ENCODE results near the gene GUCY1A1.

GUCY1A1 gene

GRCh38 chr4:155751569-155751968 lies 84.9 kb downstream of the GUCY1A1 start:
- no peaks in the 10 kb centered on the region for H3K4me1 ChIP-seq (ENCODE audit: control insufficient read depth, insufficient read depth, low read length)
- no peak overlapping the region for H3K4me3 ChIP-seq (ENCODE audit: low read length)
- no peaks in the 10 kb centered on the region for H3K9me3 ChIP-seq (replicated peaks; ENCODE audit: low read length)
- H3K27me3 ChIP-seq (ENCODE audit: control insufficient read depth, insufficient read depth, low read length), result no peaks in the 10 kb centered on the region
- no peak overlapping the region for H3K4me2 ChIP-seq (ENCODE audit: low read length)
- H3K36me3 ChIP-seq (ENCODE audit: insufficient read depth, low read length), result no peaks in the 10 kb centered on the region
- H3K9ac ChIP-seq (ENCODE audit: low read depth, low read length), result no peak overlapping the region

GRCh38 chr4:155757745-155758265 lies 91.2 kb downstream of the GUCY1A1 start:
- Histone ChIP-seq H3K4me3 (ENCODE audit: low read length) (no peak overlapping the region), H3K36me3 (ENCODE audit: insufficient read depth, low read length) (no peaks in the 10 kb centered on the region), H3K4me2 (ENCODE audit: low read length) (no peak overlapping the region), H3K4me1 (ENCODE audit: control insufficient read depth, insufficient read depth, low read length) (peaks cover 9% of the 10 kb centered on the region), H3K27me3 (ENCODE audit: control insufficient read depth, insufficient read depth, low read length) (no peaks in the 10 kb centered on the region), H3K9ac (ENCODE audit: low read depth, low read length) (no peak overlapping the region), H3K9me3 (replicated peaks; ENCODE audit: low read length) (no peaks in the 10 kb centered on the region)

- H3K4me3 ChIP-seq (ENCODE audit: low read length), result peak within 1 kb of the TSS; percentile 89
- no peaks in the 10 kb centered on the region for H3K36me3 ChIP-seq (ENCODE audit: insufficient read depth, low read length)
- H3K4me2 ChIP-seq (ENCODE audit: low read length), result peak within 1 kb of the TSS; percentile 99
- no peaks in the 10 kb centered on the region for H3K9me3 ChIP-seq (replicated peaks; ENCODE audit: low read length)
- peaks cover 9% of the 10 kb centered on the region for H3K4me1 ChIP-seq (ENCODE audit: control insufficient read depth, insufficient read depth, low read length)
- no peaks in the 10 kb centered on the region for H3K27me3 ChIP-seq (ENCODE audit: control insufficient read depth, insufficient read depth, low read length)
- peak within 1 kb of the TSS; percentile 74 for H3K9ac ChIP-seq (ENCODE audit: low read depth, low read length)
These were observed 92.1 kb downstream of the GUCY1A1 start, which contains the start of gene GUCY1B1 for GRCh38 chr4:155758481-155759371. Gene GUCY1B1, plus strand, starts transcription at chr4:155759021. Its CDS starts 120 bp downstream, at chr4:155759141.

- Histone ChIP-seq H3K4me3 (ENCODE audit: low read length) (peak overlapping the region; percentile 89), H3K9me3 (replicated peaks; ENCODE audit: low read length) (no peaks in the 10 kb centered on the region), H3K27me3 (ENCODE audit: control insufficient read depth, insufficient read depth, low read length) (no peaks in the 10 kb centered on the region), H3K4me1 (ENCODE audit: control insufficient read depth, insufficient read depth, low read length) (peaks cover 9% of the 10 kb centered on the region), H3K4me2 (ENCODE audit: low read length) (peak overlapping the region; percentile 99), H3K9ac (ENCODE audit: low read depth, low read length) (peak overlapping the region; percentile 74), H3K36me3 (ENCODE audit: insufficient read depth, low read length) (no peaks in the 10 kb centered on the region)
These were observed 93.0 kb downstream of the GUCY1A1 start for GRCh38 chr4:155759372-155760252.

GRCh38 chr4:155761047-155761446 lies 94.4 kb downstream of the GUCY1A1 start:
- H3K36me3 ChIP-seq (ENCODE audit: insufficient read depth, low read length), result no peaks in the 10 kb centered on the region
- H3K4me1 ChIP-seq (ENCODE audit: control insufficient read depth, insufficient read depth, low read length), result peaks cover 9% of the 10 kb centered on the region
- no peaks in the 10 kb centered on the region for H3K9me3 ChIP-seq (replicated peaks; ENCODE audit: low read length)
- H3K4me3 ChIP-seq (ENCODE audit: low read length), result no peak overlapping the region
- H3K27me3 ChIP-seq (ENCODE audit: control insufficient read depth, insufficient read depth, low read length), result no peaks in the 10 kb centered on the region
- no peak overlapping the region for H3K4me2 ChIP-seq (ENCODE audit: low read length)
- no peak overlapping the region for H3K9ac ChIP-seq (ENCODE audit: low read depth, low read length)

GRCh38 chr4:155761916-155762315 lies 95.3 kb downstream of the GUCY1A1 start:
- no peaks in the 10 kb centered on the region for H3K9me3 ChIP-seq (replicated peaks; ENCODE audit: low read length)
- H3K36me3 ChIP-seq (ENCODE audit: insufficient read depth, low read length), result no peaks in the 10 kb centered on the region
- H3K27me3 ChIP-seq (ENCODE audit: control insufficient read depth, insufficient read depth, low read length), result no peaks in the 10 kb centered on the region
- H3K9ac ChIP-seq (ENCODE audit: low read depth, low read length), result no peak overlapping the region
- H3K4me1 ChIP-seq (ENCODE audit: control insufficient read depth, insufficient read depth, low read length), result peaks cover 9% of the 10 kb centered on the region
- H3K4me3 ChIP-seq (ENCODE audit: low read length), result no peak overlapping the region
- H3K4me2 ChIP-seq (ENCODE audit: low read length), result no peak overlapping the region

- peaks cover 9% of the 10 kb centered on the region for H3K4me1 ChIP-seq (ENCODE audit: control insufficient read depth, insufficient read depth, low read length)
- no peak overlapping the region for H3K4me2 ChIP-seq (ENCODE audit: low read length)
- no peaks in the 10 kb centered on the region for H3K36me3 ChIP-seq (ENCODE audit: insufficient read depth, low read length)
- no peak overlapping the region for H3K9ac ChIP-seq (ENCODE audit: low read depth, low read length)
- no peak overlapping the region for H3K4me3 ChIP-seq (ENCODE audit: low read length)
- H3K27me3 ChIP-seq (ENCODE audit: control insufficient read depth, insufficient read depth, low read length), result no peaks in the 10 kb centered on the region
- H3K9me3 ChIP-seq (replicated peaks; ENCODE audit: low read length), result no peaks in the 10 kb centered on the region
These were observed 95.7 kb downstream of the GUCY1A1 start for GRCh38 chr4:155762334-155762733.

GRCh38 chr4:155763551-155763950 lies 96.9 kb downstream of the GUCY1A1 start:
- Histone ChIP-seq H3K27me3 (ENCODE audit: control insufficient read depth, insufficient read depth, low read length) (no peaks in the 10 kb centered on the region), H3K9ac (ENCODE audit: low read depth, low read length) (no peak overlapping the region), H3K36me3 (ENCODE audit: insufficient read depth, low read length) (no peaks in the 10 kb centered on the region), H3K4me1 (ENCODE audit: control insufficient read depth, insufficient read depth, low read length) (peaks cover 9% of the 10 kb centered on the region), H3K9me3 (replicated peaks; ENCODE audit: low read length) (no peaks in the 10 kb centered on the region), H3K4me2 (ENCODE audit: low read length) (no peak overlapping the region), H3K4me3 (ENCODE audit: low read length) (no peak overlapping the region)

GRCh38 chr4:155765149-155765548 lies 98.5 kb downstream of the GUCY1A1 start:
- Histone ChIP-seq H3K4me3 (ENCODE audit: low read length) (no peak overlapping the region), H3K9me3 (replicated peaks; ENCODE audit: low read length) (no peaks in the 10 kb centered on the region), H3K4me1 (ENCODE audit: control insufficient read depth, insufficient read depth, low read length) (no peaks in the 10 kb centered on the region), H3K9ac (ENCODE audit: low read depth, low read length) (no peak overlapping the region), H3K27me3 (ENCODE audit: control insufficient read depth, insufficient read depth, low read length) (no peaks in the 10 kb centered on the region), H3K36me3 (ENCODE audit: insufficient read depth, low read length) (no peaks in the 10 kb centered on the region), H3K4me2 (ENCODE audit: low read length) (no peak overlapping the region)

- no peaks in the 10 kb centered on the region for H3K36me3 ChIP-seq (ENCODE audit: insufficient read depth, low read length)
- H3K9me3 ChIP-seq (replicated peaks; ENCODE audit: low read length), result no peaks in the 10 kb centered on the region
- H3K4me3 ChIP-seq (ENCODE audit: low read length), result no peak overlapping the region
- no peak overlapping the region for H3K9ac ChIP-seq (ENCODE audit: low read depth, low read length)
- no peaks in the 10 kb centered on the region for H3K27me3 ChIP-seq (ENCODE audit: control insufficient read depth, insufficient read depth, low read length)
- no peak overlapping the region for H3K4me2 ChIP-seq (ENCODE audit: low read length)
- no peaks in the 10 kb centered on the region for H3K4me1 ChIP-seq (ENCODE audit: control insufficient read depth, insufficient read depth, low read length)
These were observed 100.0 kb downstream of the GUCY1A1 start for GRCh38 chr4:155766622-155767021.

GRCh38 chr4:155768370-155768769 lies 101.7 kb downstream of the GUCY1A1 start:
- no peaks in the 10 kb centered on the region for H3K36me3 ChIP-seq (ENCODE audit: insufficient read depth, low read length)
- H3K9me3 ChIP-seq (replicated peaks; ENCODE audit: low read length), result no peaks in the 10 kb centered on the region
- H3K27me3 ChIP-seq (ENCODE audit: control insufficient read depth, insufficient read depth, low read length), result no peaks in the 10 kb centered on the region
- H3K9ac ChIP-seq (ENCODE audit: low read depth, low read length), result no peak overlapping the region
- H3K4me2 ChIP-seq (ENCODE audit: low read length), result no peak overlapping the region
- H3K4me3 ChIP-seq (ENCODE audit: low read length), result no peak overlapping the region
- H3K4me1 ChIP-seq (ENCODE audit: control insufficient read depth, insufficient read depth, low read length), result no peaks in the 10 kb centered on the region
